ENCODE results near the gene PNPLA7. TPM values are rescaled to one million over a fixed set of nuclear protein-coding genes. Genes with fewer than 3 reads are reported as not detected.

PNPLA7 gene
- total and polyA plus RNA-seq, 2 of the 4 experiments (the other 2 are of a cell fraction): under 0.01 to 0.89 TPM

DNA sequence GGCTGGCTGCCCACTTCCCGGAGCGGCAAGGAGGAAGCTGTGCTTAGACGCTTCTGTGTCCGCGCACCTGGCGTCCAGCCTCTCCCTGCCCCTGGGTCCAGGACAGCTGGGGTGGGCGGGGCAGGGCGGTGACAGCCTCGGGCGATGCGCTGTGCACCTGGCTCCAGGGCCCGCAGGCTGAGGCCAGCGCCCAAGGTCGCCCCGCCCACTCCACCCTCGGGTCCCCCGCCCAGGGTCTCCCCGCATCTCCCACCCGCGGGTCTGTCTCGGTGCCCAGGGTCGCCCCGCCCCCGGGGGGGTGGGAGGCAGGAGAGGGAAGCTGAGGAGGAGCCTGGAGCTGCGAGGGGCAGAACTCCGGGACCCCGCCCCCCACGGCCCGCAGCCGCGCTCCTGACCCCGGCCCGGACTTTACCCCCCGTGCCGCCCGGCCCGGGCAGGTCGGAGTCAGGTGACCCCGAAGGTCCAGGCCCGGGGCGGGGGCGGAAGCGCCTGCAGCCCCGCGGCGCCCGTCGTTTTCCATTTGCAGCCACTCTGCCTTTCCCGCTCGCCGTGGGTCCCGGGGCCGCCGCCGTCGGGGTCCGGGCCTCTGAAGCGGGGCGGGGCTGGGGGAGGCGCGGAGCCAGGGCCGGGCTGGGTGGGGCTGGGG lies 108.8 kb downstream of the PNPLA7 start, which contains the start of gene ENTPD8:
Gene ENTPD8, minus strand, starts transcription at position 69 of the 646 bp plus-strand sequence. CDS start 3,072 bp downstream, outside the sequence.
- peak; percentile 33 for ATAC-seq (ENCODE audit: low read depth)
- CTCF ChIA-PET: interaction anchor here (1.1 to 1.9 kb wide), 2 partner anchors 19 to 93 kb away, joined by 4 to 5 read pairs; partner anchors contain the start of genes EXD3 and NOXA1
- Histone ChIP-seq H3K9ac (ENCODE audit: low read depth, low read length) (no peak within 1 kb of the TSS), H3K18ac (ENCODE audit: low read depth, low read length) (no peak within 1 kb of the TSS), H3K14ac (replicated peaks; ENCODE audit: low read depth, low read length) (no peak within 1 kb of the TSS), H2AK9ac (replicated peaks; ENCODE audit: low read depth, low read length, poor library complexity) (no peak within 1 kb of the TSS), H3K79me1 (ENCODE audit: low read depth in 1 of 2, low read length in 2 of 2) (no peaks in the 10 kb centered on the region), H2BK20ac (ENCODE audit: low read depth, low read length) (no peak within 1 kb of the TSS), H2BK15ac (ENCODE audit: low read depth, low read length) (no peak within 1 kb of the TSS), H2AK5ac (ENCODE audit: low read depth, low read length) (peak within 1 kb of the TSS; percentile 8; the same call in 1 of the 2 replicates), H3K4ac (ENCODE audit: low read depth, low read length) (no peak within 1 kb of the TSS), H3K27me3 (ENCODE audit: control insufficient read depth, insufficient read depth, low read length) (peaks cover 3% of the 10 kb centered on the region; the same call in 1 of the 2 replicates), H3K23ac (ENCODE audit: low read depth, low read length) (no peak within 1 kb of the TSS), H2BK120ac (ENCODE audit: low read depth, low read length) (no peak within 1 kb of the TSS), H3K4me2 (ENCODE audit: low read depth, low read length) (peak within 1 kb of the TSS; percentile 40), H4K5ac (ENCODE audit: low read depth, low read length) (no peak within 1 kb of the TSS), H3K36me3 (ENCODE audit: control insufficient read depth, insufficient read depth, low read length) (no peaks in the 10 kb centered on the region), H3K4me3 (ENCODE audit: insufficient read depth, low read depth, low read length) (peak within 1 kb of the TSS; percentile 34; the same call in 1 of the 2 replicates), H3K9me3 (ENCODE audit: control insufficient read depth, insufficient read depth, low read length) (no peaks in the 10 kb centered on the region), H3K27ac (ENCODE audit: insufficient read depth, low read length) (no peak within 1 kb of the TSS), H3K9me1 (ENCODE audit: insufficient read depth, low read length) (no peaks in the 10 kb centered on the region), H3K56ac (ENCODE audit: extremely low read depth, insufficient read depth, low read length) (no peak within 1 kb of the TSS), H4K8ac (ENCODE audit: low read depth in 2 of 2, low read length in 2 of 2) (no peak within 1 kb of the TSS), H4K20me1 (ENCODE audit: insufficient read depth, low read length) (0 out of 2 replicates have a peak, but pooled peaks cover 4% of the 10 kb centered on the region), H2AFZ (replicated peaks; ENCODE audit: low read length, poor library complexity) (peak within 1 kb of the TSS; percentile 70), H3K4me1 (ENCODE audit: control insufficient read depth, insufficient read depth, low read length) (peaks cover 2% of the 10 kb centered on the region; the same call in 1 of the 2 replicates), H4K91ac (ENCODE audit: insufficient read depth, low read depth, low read length) (no peak within 1 kb of the TSS), H2BK5ac (ENCODE audit: low read depth, low read length, poor library complexity, severe bottlenecking) (no peak within 1 kb of the TSS)
- dilution Hi-C loops (cut with HindIII; ENCODE audit: low sequenced_read_pairs, unreplicated experiment) (no loop called here), intact Hi-C loops (cut with micrococcal nuclease) (no loop called here), in situ Hi-C loops (cut with MboI; ENCODE audit: low sequenced_read_pairs) (no loop called here)
- POLR2A ChIA-PET (ENCODE audit: unreplicated experiment): no interaction called here
- TF ChIP-seq FOS (IDR thresholded peaks at IDR 0.05; ENCODE audit: low read depth, low read length) (no peak), CEBPB (IDR thresholded peaks at IDR 0.05; ENCODE audit: low read depth, low read length) (no peak), RAD21 (IDR thresholded peaks at IDR 0.05; ENCODE audit: low read length) (no peak), NFE2L2 (IDR thresholded peaks at IDR 0.05; ENCODE audit: low read depth, low read length) (no peak), CHD1 (IDR thresholded peaks at IDR 0.05; ENCODE audit: low read depth, low read length) (no peak), RCOR1 (IDR thresholded peaks at IDR 0.05; ENCODE audit: insufficient replicate concordance, low read length) (no peak), MAFK (IDR thresholded peaks at IDR 0.05; ENCODE audit: low read depth, low read length) (no peak), POLR2A (IDR thresholded peaks at IDR 0.05; ENCODE audit: low read depth, low read length) (no peak)
- TF ChIP-seq, protein P1, sequence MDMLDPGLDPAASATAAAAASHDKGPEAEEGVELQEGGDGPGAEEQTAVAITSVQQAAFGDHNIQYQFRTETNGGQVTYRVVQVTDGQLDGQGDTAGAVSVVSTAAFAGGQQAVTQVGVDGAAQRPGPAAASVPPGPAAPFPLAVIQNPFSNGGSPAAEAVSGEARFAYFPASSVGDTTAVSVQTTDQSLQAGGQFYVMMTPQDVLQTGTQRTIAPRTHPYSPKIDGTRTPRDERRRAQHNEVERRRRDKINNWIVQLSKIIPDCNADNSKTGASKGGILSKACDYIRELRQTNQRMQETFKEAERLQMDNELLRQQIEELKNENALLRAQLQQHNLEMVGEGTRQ (IDR thresholded peaks at IDR 0.05; ENCODE audit: low read depth, low read length): no peak
- no TSS peak for BruUV-seq (replicated peaks)
- WGBS, 2 experiments (ENCODE audit: extremely low coverage in 2 of 2, insufficient read length in 1 of 2): 8% methylated on average over 2 of the region's 62 CpGs; no CpG with 5 or more reads in 1 of the 2 experiments
- no peak for DNase-seq

Data from IMR-90 (cell line).